ENCODE measurements around the gene UHMK1.

The UHMK1 gene

DNA sequence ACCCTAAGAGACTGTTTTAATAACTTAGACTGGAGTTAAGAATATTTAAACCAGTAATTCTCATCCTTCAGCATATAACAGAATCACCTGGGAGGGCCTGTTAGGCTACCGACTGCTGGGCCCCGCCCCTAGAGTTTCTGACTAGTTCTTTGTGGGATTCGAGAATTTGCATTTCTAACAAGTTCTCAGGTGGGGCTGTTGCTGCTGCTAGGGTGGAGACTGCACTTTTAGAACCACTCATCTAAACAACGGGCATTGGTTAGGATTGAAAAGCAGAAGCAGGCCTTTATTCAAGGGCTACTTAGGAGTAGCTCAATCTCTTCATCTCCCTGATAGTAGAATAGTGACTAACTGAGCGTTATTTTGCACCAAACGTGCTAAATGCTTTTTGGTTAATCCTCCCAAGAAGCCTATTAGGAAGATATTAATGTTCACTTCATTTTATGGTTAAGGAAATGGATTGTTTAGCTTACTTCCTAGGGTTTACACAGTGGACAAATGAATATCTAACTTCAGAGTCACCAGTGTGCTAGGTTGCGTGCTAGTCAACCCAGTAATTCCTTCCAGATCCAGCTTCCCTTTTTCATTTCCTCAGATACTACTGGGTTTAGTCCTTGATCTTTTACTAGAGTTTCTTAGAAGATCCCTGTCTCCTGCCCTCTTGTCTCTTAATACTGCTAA is 32.8 kb downstream of the UHMK1 start:
- DNase-seq, result no peak

DNA sequence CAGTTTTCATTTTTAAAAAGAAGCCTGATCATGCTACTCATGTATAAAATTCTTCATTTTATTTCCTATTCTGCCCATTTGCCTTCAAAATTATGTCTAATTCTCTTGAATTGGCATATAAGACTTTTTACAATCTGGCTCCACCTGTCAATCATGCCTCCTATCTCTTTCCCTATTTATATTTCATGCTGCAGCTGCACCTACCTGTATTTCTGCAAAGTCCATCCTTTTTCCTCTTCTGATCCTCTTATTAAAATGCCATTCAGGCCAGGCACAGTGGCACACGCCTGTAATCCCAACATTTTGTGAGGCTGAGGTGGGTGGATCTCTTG is 33.3 kb downstream of the UHMK1 start:
- no peak for DNase-seq

DNA sequence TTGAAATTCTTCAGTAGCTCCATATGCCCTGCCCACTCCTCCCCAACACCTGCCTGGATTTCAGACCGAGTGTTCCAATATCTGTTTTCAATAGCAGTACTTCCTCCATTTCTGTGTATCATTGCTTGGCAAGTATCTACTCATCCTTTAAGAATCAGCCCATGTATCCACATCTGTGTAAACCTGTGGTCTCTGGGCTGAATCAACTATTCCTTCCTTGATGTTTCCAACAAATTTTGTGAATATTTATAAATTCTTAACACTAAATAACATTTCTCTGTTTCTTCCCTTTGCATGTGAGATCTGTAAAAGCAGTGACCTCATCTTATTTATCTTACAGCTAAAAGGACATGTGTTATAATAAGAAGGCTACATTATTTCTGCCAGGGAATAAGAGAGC is 37.9 kb downstream of the UHMK1 start:
- DNase-seq, result no peak

DNA sequence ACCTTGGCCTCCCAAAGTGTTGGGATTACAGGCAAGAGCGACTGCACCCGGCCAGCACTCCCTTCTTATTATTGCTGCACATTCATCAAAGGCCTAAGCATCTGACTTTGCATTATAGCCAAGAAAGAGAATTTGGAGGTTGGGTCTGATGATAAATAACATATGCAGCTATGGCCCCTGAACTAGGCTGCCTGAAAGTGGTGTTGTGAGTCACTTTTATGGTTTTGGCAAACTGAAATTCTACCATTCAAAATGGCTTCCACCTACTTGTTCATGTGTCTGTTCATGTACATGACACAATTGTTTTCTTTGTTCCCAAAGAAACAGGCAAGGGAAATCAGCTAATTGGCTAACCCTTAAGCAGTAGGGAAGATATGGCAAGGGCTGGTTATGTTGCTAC is 38.9 kb downstream of the UHMK1 start:
- no peak for DNase-seq

DNA sequence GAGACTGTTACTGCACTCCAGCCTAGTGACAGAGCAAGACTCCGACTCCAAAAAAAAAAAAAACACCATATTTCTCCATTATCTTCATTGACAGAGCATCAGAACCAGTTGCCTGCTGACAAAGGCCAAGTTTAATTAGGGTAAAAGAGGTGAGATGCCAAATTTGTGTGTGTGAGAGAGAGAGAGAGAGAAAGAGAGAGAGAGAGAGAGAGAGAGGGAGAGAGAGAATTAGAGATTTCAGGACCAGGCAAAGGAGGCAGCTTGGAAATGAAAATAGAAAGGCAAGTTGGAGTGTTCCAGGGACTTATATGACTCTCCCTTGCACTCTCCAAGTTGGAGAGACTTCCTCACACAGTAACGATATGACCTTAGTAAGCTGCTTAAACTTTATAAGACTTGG is 39.6 kb downstream of the UHMK1 start:
- no peak for DNase-seq

DNA sequence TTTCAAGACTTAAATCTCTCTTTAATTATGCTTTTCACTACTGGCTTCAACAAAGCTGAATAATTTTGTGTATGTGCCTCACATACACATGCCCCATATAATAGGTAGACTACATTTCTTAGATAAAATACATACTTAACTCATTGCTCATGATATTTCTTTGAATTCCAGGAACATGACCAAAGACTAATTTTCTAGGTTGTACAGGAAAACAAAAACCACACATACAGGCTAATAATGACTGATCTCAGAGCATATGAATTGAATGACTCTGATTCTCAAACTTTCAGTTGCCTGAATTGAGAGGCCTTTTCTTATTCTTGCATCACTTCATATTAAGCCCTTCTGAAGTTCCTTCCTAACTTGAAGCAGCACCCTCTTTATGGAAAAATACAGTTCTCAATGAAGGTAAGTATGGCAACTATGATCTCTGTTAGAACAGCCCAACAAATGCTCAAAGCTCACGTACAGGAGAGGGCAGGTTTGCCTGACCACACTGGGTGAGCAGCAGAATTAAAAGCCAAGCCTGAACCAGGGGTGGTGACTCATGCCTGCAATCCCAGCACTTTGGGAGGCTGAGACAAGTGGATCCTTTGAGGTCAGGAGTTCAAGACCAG is 41.3 kb downstream of the UHMK1 start:
- no peak for DNase-seq

DNA sequence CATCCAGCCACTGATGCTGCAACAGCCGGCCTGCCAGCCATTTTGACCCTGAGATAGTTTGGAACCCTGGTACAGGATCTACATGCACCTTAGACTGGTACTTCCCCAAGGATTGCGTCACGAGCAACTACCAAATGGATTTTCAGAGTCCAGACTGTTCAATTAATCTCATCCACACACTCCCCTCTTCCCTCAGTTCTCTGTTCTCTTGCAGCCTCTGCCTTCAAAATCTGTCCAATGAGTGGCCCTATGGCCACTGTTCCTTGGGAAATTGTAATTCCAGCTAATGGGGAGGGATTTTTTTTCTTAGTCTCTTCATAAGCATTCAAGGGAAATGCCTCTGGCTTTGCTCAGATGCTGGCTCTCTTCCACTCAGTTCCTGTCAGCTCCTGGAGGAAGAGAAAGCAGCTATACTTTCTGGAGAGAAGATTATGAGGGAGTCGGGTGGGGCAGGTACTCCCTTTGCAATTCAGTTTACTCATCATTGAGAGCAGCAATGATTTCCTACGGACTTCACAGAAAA is 44.1 kb downstream of the UHMK1 start:
- no peak for DNase-seq

DNA sequence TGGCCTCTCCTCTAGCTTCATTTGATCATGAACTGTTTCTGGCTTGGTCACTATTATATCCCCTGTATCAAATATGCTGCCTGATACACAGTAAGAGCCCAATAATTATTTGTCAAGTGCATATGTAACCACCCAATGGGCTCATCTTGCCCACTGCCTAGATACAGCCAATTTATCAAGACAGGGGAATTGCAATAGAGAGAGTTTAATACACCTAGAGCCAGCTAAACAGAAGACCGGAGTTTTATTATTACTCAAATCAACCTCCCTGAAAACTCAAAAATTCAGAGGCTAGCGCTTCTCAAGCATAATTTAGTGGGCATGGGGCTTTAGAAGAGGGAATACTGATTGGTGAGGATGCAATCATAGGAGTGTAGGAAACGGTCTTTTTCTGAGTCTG is 45.6 kb downstream of the UHMK1 start:
- DNase-seq, result no peak

DNA sequence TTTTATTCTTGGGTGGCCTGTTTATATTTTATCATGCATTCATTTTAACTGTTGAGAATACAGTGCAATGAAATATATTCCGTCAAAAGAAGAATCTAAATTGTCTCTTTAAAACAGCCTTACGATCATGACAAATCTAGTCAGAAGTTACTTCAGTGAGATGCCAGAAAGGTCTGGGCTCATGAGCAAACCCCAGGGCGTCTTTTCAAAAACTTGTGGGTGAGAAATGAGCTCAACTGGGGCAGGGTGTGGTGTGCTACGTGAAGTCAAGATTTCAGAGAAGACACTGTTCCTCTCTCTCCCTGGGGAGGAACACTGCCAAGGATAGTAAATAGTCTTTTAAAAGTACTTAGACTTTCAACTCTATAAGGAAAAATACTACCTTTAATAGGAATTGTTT is 50.6 kb downstream of the UHMK1 start:
- DNase-seq, result no peak

DNA sequence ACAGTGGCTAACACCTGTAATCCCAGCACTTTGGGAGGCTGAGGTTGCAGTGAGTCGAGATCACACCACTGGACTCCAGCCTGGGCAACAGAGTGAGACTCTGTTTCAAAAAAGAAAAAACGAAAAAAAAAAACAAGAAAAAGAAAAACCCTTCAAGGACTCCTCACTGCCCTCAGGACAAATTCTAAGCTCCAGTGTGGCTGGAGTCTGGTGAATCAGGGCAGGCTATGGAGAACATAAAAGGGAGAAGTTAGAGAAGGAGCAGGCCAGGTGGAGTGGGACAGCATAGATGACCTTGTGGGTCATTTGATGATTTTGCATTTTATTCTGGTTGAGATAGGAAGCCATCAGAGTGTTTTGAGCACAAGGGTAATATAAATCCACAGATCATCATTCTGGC is 51.4 kb downstream of the UHMK1 start:
- DNase-seq, result no peak

DNA sequence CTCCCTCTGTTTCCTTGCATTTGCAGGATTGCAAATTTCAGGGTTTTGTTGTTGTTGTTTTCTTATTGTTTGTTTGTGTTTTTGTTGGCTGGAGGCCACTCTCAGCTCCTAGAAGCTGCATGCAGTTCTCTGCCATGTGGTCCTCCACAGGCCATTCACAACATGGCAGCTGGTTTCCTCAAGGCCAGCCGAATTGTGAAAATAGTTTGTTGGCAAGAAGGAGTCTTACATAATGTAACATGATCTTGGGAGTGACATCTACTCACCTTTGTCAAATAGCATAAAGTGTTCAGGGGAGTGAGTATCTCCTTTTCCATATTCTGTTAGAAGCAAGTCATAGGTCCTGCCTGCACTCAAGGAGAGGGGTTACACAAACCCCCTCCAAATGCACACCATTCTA is 53.3 kb downstream of the UHMK1 start:
- no peak for DNase-seq

DNA sequence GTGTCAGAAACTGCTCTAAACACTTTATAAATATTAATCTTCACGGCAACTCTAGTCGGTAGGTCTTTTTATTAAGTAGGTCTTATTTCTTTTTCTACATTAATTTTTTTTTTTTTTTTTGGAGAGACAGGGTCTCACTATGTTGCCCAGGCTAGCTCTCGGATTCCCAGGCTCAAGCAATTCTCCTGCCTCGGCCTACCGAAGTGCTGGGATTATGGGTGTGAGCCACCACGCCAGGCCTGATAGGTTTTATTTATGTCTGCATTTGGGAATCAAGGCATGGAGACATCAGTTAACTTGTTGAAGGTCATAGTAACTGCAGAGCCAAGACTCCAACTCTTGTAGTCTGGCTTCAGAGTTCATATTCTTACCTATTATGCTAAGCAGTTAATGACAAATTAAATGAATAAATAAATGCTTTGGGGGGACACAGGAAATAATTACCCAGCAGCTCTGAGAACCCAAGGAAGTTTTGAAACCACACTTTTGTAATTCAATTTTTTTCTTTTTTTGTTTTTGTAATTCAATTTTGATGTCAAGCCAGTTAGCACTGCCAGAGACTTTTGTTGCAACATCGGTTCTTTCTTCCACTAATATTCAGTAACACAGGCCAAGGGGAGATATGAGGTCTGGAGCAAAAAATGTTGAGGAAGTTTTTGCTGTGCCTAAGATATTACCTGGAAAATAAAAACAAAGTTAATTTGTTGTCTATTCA is 54.5 kb downstream of the UHMK1 start:
- DNase-seq, result no peak

DNA sequence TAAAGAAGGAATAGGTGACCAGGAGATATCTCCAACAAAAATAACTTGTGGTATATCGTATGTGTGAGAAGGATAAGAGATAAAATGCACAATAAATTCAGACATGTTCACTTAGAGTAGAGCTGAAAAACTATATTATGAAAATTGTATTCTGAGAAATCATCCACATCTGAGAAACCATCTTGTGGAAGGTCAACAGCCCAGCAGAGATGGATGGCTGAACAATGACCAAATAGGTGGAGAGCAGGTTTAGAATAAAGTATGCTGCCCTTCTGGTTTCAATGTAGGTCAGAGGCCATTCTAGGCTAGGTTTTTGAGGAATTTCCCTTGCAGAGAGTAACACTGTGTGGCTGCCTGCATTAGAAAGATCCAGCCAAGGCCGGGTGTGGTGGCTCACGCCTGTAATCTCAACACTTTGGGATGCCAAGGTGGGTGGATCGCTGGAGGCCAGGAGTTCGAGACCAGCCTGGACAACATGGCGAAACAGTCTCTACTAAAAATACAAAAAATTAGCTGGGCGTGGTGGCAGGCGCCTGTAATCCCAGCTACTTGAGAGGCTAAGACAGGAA is 55.1 kb downstream of the UHMK1 start:
- no peak for DNase-seq

DNA sequence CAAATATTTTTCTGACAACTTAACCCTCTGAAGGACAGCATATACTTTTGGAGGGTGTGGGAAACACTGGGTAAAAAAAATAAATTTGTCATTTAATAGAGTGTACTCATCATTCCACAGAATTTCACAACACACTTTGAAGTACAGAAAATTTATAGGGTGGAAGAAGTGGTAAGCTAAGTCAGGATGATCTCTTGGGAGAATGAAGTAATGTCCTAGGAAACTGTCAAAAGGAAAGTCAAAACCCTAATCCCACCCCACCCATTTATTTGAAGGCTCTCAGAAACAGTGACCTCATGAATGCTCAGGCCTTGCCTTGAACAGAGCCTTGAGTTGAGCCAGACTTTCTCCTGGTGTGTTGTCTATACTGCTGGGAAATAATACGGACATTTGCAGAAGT is 56.6 kb downstream of the UHMK1 start:
- no peak for DNase-seq

DNA sequence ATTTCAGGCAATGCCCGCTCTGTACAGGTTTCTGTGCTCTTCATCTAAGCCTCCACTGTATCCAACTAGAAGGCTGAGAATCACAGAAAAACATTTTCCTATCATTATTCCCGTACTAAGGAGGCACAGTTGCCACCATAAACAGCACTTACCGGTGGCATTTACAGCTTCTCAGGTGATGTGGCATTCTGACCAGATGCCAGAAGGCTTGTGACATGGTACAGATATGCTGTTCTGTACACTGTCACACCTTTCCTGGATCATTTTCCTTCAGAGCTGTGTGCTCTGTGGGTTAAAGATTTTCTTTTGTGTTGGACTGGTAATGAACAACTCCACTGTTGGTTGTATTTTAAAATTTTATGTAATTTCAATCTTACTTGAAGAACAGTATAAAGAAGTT is 59.9 kb downstream of the UHMK1 start:
- no peak for DNase-seq

DNA sequence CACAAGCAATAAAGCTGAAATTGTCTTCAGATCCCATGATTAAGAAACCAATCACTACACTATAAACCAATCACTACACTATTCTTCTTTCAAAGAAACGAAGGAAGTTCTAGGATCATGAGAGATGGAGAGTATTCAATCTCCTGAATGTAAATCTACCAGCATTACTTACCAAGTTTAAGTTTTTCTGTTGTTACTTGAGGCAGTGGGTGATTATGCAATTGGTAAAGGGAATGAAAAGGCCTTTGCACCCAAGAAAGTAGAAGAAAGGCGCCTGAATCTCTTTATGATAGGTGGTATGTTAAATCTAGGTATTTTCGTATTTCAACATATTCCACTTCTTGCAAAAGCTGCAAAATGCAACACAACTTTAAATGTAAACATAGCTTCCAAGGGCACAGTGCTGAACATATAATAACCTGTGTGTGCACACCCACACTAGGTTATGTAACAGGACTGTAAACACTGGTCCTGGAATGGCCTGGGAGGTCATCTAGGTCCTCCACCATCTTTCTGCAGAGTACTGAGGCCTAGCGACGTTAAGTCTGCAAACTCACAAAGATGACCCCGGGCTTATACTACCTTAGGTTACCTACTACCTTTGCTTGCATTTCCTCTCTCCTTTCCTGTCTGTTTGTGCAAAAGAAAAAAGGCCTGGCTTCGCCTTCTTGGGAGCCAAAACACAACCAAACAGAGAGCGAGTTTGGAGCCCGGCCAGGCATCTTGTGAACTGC is 62.9 kb downstream of the UHMK1 start:
- no peak for DNase-seq

DNA sequence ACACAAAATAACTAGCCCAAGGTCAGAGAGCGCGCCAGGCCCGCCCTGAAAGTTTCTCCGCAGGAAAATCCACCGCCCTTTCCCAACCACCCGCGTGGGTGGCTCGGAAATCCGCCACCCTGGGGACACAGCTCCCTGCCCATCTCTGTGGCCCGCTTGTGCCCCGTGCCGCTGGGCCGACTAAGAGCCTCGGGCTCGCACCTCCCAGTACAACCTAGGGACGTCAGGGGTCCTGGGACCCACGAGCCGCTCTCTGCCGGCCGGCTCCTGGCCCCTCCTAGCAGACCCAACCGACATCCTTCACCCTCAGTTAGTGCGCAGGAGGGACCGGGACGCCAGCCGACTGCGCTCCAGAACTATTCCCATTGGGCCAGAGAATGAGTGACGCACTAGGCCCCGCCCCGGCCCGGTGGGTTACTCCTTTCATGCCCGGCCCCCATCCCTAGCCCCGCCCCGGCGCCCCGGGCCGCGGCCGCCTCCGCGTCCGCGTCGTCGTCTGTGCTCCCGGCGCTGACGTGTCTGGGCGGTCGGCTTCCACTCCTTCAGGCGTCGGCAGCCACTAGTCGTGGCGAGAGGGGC is 63.5 kb downstream of the UHMK1 start:
- peak; percentile 96 for DNase-seq

DNA sequence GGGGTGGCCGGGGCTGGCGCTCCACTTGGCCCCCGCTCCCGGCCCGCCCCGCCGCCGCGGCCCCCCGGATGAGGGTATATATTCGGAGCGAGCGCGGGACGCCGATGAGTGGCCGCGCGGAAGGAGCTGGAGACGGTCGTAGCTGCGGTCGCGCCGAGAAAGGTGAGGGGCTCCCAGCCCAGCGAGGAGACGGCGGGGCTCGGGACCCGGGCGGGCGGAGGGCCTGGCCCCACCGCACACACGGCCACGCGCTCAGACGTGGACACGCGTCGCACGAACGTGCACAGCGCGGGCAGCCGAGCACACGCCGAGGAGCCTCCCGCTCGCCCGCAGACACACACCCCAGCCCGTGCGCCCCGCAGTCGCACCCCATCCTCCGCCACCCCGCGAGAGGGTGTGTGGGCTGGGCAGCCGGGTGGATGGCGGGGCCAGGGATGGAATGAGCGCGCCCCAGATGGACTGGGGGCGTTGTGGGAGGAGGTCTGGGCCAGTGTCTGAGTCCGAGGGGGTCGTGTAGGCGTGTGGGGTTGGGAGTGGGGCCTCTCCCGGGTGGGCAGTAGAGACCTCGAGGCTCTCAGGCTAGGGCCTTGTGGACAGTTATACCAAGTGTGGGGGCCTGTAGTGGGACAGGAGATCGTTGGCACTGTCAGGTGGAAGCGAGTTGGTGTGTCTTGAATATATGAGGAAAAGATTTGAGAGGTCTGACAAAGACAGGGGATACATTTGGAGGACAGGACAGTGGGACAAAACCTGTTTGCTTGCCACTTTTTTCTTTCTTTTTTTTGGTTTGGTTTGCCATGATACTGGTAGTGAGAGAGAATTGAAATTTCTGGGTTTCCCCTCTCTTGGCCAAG is 64.2 kb downstream of the UHMK1 start, which contains the start of gene UAP1:
Gene UAP1 (plus strand): TSS at position 107 of the 854 bp plus-strand sequence. CDS start 4,347 bp downstream, outside the sequence.
- DNase-seq, result no peak

DNA sequence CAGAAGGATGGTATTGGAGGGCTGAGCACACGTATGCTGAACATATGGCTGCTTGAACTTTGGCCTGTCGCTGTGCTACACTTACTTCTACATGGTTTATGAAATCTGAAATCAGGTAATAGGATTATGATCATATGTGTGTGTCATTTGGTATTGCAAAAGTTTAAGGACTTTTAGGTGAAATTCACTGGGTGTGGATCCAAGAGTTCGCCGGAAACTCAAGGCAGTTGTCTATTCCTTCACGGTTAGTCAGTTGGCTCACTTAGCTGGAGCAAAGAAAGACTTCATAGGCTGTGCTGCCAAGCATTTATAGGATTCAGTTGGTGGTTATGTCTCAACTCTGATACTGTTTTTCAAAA is 64.8 kb downstream of the UHMK1 start:
- DNase-seq, result peak; percentile 39

DNA sequence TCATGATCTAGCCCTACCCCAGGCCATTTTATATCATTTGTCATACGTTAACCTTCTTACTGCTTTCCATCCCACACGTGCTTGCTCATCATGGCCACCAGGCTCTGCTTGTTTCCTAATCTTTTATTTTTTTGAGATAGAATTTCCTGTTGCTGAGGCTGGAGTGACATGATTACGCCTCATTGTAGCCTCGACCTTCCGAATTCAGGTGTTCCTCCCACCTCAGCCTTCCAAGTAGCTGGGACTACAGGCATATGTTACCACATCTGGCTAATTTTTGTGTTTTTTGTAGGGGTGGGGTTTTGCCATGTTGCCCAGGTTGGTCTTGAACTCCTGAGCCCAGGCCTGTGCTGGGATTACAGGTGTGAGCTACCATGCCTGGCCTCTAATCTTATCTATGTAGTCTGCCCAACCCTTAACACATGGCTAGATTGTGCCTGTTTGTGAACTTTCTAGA is 67.2 kb downstream of the UHMK1 start:
- no peak for DNase-seq

DNA sequence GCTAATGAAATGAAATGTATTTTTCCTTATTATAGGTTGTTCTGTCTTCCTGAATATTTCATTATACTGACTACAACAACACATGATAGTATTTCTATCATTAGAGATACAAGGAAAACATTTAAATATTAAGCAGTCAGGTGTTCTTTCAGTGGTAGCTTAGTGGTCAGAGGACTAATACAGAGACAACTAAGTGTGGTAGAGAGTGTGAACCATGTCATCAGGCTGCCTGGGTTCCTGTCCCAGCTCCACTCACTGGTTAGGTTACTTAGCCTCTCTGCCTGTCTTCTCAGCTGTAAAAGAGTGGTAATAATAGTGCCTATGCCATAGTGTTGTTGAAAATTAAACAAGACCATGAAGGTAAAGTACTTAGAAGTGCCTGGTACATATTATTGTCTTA is 67.8 kb downstream of the UHMK1 start:
- no peak for DNase-seq

DNA sequence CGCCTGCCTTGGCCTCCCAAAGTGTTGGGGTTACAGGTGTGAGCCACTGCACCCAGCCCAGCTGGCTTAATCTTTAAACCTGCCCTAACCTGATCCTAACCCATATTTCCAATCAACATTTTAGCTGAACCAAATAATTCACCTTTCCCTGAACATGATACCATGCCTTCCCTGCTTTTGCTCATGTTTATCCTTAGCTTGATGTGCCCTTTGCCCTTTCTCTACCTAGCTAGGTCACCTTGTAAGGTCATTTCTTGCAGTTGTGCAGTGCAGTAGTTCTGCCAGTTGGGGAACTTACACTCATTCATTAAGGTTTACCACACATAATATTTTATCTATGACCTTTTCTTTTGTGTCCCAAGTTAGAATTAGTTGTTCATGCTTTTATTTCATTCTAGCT is 69.3 kb downstream of the UHMK1 start:
- DNase-seq, result no peak
